GM12872 (cell line): ENCODE measurements around the gene OSGIN1.

ENCODE experiments used
- TF ChIP-seq, protein P1 (sequence below): IDR thresholded peaks from 3 replicates; pipeline ENCODE4 v1.5.1; 2011; ENCODE audit warnings: low read depth, mild to moderate bottlenecking, low read length, moderate library complexity; ENCODE audit not compliant: insufficient read depth

The OSGIN1 gene

DNA sequence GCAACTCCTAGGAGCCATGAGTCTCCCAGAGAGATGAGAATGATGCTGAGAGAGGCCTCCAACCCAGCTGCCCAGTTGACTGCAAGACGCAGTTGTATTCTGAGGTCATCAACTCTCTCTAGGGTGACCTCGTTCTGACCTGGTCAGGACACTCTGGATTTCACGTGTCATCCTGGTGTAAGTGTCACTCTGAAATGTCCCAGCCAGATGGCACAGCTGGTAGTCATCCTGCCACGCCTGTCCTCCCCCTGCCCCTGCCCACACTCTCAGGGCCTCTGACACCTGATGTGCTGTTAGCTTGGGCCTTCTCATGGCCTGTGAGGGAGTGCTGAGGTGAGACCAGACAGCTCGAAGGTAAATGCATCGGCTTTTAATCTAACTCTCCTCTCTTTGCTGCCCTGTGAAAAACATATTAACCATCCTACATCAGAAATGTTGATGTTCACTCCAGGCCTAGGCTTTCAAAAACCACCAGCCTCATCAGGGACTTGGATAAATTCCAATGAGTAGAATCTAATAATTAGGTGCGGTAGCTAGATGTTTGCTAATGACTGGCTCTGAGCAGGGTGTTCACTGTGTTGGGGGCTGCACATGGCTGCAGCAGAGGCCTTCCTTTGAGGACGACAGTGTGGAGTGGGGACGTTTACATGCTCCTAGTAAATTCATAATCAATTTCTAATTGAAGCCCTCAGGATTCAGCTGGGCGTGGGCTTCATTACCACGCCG, 40.4 kb upstream of the OSGIN1 start:
- TF ChIP-seq, protein P1, sequence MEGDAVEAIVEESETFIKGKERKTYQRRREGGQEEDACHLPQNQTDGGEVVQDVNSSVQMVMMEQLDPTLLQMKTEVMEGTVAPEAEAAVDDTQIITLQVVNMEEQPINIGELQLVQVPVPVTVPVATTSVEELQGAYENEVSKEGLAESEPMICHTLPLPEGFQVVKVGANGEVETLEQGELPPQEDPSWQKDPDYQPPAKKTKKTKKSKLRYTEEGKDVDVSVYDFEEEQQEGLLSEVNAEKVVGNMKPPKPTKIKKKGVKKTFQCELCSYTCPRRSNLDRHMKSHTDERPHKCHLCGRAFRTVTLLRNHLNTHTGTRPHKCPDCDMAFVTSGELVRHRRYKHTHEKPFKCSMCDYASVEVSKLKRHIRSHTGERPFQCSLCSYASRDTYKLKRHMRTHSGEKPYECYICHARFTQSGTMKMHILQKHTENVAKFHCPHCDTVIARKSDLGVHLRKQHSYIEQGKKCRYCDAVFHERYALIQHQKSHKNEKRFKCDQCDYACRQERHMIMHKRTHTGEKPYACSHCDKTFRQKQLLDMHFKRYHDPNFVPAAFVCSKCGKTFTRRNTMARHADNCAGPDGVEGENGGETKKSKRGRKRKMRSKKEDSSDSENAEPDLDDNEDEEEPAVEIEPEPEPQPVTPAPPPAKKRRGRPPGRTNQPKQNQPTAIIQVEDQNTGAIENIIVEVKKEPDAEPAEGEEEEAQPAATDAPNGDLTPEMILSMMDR: no peak

DNA sequence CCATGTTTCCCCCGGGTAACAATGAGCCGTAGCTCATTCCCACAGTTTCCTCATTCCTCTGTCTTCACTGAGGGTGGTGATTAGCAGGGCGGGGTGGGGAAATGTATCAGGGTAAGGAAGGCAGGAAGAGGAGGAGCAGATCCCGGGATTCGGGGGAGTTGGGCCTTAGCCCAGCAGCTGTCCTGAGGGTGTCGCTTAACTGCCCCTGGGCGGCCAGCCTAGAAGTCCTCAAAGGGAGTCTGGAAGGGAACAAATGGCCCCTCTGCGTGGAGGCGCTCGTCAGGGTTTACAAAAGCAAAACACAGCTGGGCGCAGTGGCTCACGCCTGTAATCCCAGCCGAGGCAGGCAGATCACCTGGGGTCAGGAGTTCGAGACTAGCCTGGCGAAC, 39.8 kb upstream of the OSGIN1 start:
- TF ChIP-seq, protein P1: no peak

DNA sequence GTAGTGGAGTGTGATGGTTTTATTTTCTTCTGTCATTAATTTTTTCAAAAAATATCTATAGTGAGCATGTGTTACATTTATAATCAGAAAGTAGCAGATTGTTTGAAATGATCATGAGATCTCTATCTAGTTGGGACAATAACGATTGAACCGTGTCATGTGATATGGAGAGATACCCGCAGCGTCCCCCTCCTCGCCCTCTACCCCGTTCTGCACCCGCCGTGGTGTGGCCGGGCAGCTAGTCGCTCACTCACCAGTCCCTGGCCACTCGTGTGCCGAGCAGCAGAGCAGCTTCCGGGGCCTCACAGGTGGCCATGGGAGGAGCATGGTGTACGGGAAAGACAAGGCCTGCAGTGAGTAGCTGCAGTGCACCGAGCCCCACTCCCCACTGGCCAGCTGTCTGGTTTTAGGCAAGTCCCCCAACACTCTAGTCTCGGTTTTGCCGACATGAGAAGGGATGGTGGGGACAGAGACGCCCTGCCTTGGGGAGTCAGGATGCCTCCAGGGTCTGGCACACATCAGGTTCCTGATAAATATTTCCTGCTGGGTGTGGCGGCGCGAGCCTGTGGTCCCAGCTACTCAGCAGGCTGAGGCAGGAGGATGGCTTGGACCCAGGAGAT, 38.8 kb upstream of the OSGIN1 start:
- TF ChIP-seq, protein P1: no peak

DNA sequence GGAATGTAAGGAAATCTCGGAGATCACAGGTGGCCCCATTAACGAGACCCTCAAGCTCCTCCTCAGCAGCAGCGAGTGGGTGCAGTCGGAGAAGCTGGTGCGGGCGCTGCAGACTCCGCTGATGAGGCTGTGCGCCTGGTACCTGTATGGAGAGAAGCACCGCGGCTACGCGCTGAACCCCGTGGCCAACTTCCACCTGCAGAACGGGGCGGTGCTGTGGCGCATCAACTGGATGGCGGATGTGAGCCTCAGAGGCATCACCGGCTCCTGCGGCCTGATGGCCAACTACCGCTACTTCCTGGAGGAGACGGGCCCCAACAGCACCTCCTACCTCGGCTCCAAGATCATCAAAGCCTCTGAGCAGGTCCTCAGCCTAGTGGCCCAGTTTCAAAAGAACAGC, 38.0 kb upstream of the OSGIN1 start:
- TF ChIP-seq, protein P1: no peak

DNA sequence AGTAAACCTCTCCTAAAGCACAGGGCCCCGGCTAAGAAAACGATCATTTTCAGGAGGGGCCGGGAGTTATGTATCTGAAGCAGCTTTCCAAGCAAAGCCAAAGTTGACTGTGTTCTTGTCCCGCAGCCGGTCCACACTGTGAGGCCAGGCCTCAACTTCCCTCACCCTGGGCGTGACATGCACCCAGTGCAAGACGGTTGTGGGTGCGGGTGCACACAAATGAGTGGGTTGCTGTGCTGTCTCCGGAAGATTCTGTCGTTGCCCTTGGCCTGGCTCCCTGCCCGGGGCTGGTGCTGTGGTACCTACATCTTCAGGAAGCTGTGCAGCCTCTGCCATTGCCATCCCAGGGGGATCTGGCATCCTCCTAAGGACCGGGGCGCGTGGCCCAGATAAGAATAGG, 37.5 kb upstream of the OSGIN1 start:
- TF ChIP-seq, protein P1: no peak

DNA sequence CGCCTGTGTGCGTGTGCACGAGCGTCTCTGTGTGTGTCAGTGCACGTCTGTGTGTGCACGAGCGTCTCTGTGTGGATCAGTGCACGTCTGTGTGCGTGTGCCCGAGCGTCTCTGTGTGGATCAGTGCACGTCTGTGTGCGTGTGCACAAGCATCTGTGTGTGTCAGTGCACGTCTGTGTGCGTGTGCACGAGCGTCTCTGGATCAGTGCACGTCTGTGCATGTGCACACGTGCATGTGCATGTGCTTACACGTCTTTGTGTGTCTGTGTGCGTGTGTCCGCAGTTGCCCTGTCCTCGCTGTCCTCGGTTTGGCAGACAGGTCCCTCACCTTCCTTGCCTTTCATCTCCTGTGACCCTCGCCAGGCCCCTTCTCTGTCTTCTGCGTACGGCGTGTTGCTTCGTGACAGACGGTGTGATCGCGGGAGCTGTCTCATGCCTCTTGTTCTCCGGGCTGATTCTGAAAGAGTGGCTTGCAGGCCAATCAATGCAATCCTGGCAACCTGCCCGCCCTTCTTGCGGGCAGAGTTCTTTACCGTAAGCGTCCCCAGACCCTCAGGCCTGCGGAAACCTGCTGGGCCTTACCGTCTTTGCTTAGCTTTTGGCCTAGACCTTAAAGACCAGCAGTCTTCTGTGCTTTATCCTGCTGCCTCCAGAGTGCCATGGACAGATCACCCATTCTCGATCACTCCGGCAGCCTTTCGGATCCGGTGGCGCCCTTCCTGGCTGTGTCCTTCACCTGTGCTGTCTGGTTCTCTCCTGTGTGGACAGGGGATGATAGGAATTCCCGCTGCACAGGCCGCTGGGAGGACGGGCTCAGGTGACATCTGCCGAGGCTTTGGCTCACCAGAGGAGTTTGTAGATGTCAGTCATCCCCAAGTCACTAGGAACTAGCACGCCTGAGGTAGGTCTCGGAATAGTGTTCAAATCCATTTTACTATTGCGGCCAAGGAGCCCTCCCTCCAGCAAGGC, 35.6 kb upstream of the OSGIN1 start:
- TF ChIP-seq, protein P1: no peak

DNA sequence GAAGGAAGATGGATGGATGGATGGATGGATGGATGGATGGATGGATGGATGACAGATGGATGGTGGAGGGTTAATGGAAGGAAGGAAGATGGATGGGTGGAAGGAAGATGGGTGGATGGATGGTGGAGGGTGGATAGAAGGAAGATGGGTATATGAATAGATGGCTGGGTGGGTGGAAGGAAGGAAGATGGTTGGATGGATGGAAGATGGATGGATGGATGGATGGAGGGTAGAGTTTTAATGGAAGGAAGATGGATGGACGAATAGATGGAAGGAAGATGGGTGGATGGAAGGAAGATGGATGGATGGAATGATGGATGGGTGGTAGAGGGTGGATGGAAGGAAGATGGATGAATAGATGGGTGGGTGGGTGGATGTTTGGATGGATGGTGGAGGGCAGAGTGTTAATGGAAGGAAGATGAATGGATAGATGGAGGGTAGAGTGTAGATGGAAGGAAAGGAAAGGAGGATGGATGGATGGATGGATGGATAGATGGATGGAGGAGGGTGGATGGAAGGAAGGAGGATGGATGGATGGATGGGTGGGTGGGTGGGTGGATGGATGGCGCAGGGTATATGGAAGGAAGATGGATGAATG, 32.0 kb upstream of the OSGIN1 start:
- TF ChIP-seq, protein P1: no peak
